Omental fat pad (tissue), 4 donors: Measurements from ENCODE around the gene POFUT1. TPM values are rescaled to one million over a fixed set of nuclear protein-coding genes. Genes with fewer than 3 reads are reported as not detected.
"Not testable (repeated sequence)": the region's sequence is repeated elsewhere in the genome, so short reads cannot be mapped to it uniquely, and the experiment has no call there.

Experiments used
- ATAC-seq: fragments of 150-250 bp; one replicate; pipeline ENCODE4 v1.9.1; 2016; ENCODE audit warnings: mild to moderate bottlenecking, moderate library complexity; ENCODE audit not compliant: low FRiP score
- DNase-seq: peaks from one replicate; pipeline ENCODE4 v3.0.0-alpha.2; 2019; ENCODE audit warnings: low spot score
- total RNA-seq, 4 donors: library from RNA; depleted of rRNA; stranded (reverse); fragments of >200 nt; gene quantifications; one replicate each; pipeline ENCODE4 v1.1.0, GENCODE V29; 2016
- TF ChIP-seq, protein P1 (sequence below), 3 donors: fragments of 450-650 bp; IDR thresholded peaks; one replicate each; pipeline ENCODE4 v1.5.1; 2016 to 2017; ENCODE audit warnings: antibody characterized with exemption in 3 of 3, mild to moderate bottlenecking in 3 of 3, moderate library complexity in 2 of 3

The POFUT1 gene
- total RNA-seq, 4 donors from 2014 or later: 23.1 to 38.0 (median 27.8) TPM

DNA sequence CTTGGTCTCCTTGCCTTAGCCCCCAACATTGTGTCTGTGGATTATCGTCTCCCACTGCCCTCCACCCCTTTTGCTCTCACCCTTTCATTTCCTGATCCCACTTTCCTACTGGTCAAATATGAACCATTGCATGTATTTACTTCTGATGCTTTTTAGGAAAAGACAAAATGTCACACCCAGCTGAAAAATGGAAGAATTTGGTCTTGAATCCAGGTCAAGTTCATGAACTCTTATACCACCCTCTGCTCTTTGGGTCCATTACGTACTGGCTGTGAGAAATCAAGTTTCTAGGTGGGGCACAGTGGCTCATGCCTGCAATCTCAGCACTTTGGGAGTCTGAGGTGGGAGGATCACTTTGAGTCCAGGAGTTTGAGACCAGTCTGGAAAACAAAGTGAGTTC is 54.0 kb downstream of the POFUT1 start:
- TF ChIP-seq, protein P1, sequence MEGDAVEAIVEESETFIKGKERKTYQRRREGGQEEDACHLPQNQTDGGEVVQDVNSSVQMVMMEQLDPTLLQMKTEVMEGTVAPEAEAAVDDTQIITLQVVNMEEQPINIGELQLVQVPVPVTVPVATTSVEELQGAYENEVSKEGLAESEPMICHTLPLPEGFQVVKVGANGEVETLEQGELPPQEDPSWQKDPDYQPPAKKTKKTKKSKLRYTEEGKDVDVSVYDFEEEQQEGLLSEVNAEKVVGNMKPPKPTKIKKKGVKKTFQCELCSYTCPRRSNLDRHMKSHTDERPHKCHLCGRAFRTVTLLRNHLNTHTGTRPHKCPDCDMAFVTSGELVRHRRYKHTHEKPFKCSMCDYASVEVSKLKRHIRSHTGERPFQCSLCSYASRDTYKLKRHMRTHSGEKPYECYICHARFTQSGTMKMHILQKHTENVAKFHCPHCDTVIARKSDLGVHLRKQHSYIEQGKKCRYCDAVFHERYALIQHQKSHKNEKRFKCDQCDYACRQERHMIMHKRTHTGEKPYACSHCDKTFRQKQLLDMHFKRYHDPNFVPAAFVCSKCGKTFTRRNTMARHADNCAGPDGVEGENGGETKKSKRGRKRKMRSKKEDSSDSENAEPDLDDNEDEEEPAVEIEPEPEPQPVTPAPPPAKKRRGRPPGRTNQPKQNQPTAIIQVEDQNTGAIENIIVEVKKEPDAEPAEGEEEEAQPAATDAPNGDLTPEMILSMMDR (IDR thresholded peaks at IDR 0.05): no peak
- no peak for DNase-seq
- ATAC-seq: no peak

DNA sequence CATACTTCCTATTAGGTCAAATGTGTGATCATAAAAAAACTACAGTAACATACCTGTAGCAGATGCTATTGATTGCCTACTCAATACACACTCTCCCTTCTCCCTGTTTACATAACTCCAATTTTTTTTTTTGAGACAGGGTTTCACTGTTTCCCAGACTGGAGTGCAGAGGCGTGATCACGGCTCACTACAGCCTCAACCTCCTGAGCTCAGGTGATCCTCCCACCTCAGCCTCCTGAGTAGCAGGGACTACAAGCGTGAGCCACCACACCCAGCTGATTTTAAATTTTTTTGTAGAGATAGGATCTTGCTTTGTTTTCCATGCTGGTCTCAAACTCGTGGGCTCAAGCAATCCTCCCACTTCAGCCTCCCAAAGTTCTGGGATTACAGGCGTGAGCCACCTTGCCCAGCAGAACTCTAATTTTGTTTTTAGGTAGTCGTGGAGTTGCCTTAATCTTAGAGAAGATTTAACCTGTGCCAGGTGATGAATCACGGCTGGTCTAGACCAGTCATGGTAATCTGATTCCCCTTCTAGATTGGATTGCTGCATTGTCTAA is 55.8 kb downstream of the POFUT1 start:
- TF ChIP-seq, protein P1 (IDR thresholded peaks at IDR 0.05): no peak
- ATAC-seq (no peak), DNase-seq (no peak)

DNA sequence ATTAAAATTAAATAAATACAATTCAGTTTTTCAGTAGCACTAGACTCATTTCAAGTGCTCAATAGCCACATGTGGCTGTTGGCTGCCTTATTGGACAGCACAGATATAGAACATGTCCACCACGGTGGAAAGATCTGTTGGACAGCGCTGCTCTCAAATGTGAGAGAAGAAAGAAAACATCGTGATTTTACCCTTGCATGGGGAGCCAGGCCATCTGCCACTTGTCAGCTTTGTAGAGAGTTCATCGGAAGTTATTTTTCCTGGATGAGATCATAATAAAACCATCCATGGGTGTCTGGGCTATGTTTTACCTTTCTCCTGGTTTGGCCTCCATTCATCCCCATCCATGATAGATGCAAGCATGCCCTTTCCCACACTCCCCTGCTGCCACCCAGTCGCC is 63.9 kb downstream of the POFUT1 start:
- no peak for ATAC-seq
- no peak for DNase-seq
- TF ChIP-seq, protein P1 (IDR thresholded peaks at IDR 0.05): no peak

DNA sequence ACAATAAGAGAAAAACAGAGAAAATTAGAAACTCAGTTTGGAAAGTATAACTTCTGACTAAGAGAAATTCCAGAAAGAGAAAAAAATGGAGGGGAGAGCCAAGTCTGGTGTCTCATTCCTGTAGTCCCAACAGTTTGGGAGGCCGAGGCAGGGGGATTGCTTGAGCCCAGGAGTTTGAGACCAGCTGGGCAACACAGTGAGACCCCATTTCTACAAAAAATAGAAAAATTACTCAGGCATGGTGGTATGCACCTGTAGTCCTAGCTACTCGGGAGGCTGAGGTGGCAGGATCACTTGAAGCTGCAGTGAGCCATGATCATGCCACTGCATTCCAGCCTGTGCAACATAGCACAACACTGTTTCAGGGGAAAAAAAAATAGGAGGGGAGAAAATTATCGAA is 66.7 kb downstream of the POFUT1 start:
- TF ChIP-seq, protein P1 (IDR thresholded peaks at IDR 0.05): no peak
- no peak for DNase-seq
- no peak for ATAC-seq

DNA sequence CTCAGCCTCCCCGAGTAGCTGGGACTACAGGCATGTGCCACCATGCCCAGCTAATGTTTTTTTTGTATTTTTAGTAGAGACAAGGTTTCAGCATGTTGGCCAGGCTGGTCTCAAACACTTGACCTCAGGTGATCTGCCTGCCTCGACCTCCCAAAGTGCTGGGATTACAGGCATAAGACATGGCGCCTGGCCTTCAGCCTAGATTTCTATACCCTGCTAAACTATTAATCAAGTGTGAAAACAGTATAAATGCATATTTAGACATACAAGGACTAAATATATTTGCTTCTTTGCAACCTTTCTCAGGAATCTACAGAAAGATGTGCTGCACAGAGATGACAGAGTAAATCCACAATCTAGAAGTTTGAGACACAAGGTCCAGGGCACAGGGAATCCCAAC is 67.5 kb downstream of the POFUT1 start:
- ATAC-seq, DNase-seq: not testable (repeated sequence)

DNA sequence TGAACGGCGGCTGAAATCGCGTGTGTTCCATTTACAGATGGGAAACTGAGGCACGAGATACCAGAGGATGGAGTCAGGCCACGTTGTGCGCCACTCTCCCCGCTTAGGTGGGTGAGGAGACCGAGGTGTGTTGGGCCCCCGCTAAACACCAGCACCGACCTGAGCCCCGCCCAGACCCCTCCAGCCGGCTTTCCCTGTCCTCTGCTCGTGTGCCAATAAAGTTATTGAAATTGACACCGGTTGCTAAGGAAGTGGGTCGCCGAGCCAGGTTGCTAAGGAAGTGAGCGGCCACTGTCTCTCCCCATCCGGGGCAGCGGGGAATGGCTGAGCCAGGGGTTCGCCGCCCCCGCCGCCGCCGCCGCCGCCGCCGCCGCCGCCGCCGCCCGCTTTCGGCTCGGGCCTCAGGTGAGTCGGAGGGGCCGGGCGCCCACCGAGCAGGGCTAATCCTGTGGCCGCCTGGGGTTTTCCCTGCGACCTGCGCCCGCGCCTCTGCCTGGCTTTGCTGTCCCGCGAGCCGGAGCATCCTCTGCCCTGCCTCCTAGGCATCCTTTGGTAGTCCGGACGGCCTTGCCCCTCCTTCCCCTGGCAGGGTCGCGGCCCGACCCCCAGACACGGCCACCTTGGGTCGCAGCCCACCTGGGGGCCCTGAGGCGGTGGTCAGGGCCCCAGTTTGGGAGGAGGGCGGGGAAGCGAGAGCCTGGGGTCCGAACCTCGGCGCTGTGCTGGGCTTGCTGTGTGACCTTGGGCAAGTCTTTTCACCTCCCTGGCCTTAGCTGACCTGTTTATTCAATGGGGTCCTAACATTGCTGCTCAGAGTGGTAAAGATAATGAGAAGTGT is 69.9 kb downstream of the POFUT1 start, which contains the start of gene KIF3B:
Gene KIF3B, plus strand, starts transcription at position 291 of the 838 bp plus-strand sequence. CDS start 32,127 bp downstream, outside the sequence.
- ATAC-seq (peak; percentile 92), DNase-seq (peak; percentile 54)
- TF ChIP-seq, protein P1 (IDR thresholded peaks at IDR 0.05): no peak

DNA sequence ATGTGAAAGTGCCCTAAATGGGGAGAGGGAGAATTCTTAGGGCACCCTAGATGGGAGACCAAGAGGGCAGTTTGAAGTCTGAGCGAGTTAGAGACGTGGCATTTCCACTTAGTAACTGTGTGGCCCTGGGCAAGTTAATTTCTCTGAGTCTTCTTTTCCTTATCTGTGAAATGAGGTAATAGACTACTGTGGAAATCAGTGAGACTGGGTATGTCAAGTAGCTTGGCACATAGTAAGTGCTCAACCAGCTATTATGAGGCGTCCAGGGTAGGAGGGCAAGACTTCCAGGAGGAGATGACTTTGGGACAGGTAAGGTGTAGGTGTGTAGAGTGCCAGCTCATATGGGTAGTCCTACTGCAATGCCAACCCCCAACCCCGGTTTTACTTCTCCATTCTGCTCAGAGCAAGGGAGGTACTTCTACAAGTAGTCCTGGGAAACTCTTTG is 70.5 kb downstream of the POFUT1 start:
- DNase-seq (no peak), ATAC-seq (peak; percentile 15)
- TF ChIP-seq, protein P1 (IDR thresholded peaks at IDR 0.05): no peak
